Activated naive CD8-positive, alpha-beta T cell treated with anti-CD3 and anti-CD28 coated beads, Interleukin-2, amount 50 U/mL, for 24 hours (primary cell): Measurements from ENCODE around the gene MAP4K1.

Source experiments
- ATAC-seq: fragments of 150-1000 bp; cut with Tn5 transposase; one replicate; pipeline ENCODE4 v1.10.0; 2021
- DNase-seq: peaks from one replicate; pipeline ENCODE4 v3.0.0; 2021
- H3K27ac Mint-ChIP-seq: one replicate; pipeline ENCODE4 v1.8.0; 2021; ENCODE audit warnings: mild to moderate bottlenecking, mixed read lengths
- H3K27me3 Mint-ChIP-seq: one replicate; pipeline ENCODE4 v1.8.0; 2021; ENCODE audit warnings: mixed read lengths
- H3K36me3 Mint-ChIP-seq: one replicate; pipeline ENCODE4 v1.8.0; 2021; ENCODE audit warnings: low read depth, mixed read lengths
- H3K4me1 Mint-ChIP-seq: one replicate; pipeline ENCODE4 v1.8.0; 2021; ENCODE audit warnings: mixed read lengths
- H3K4me3 Mint-ChIP-seq: one replicate; pipeline ENCODE4 v1.8.0; 2021; ENCODE audit warnings: mild to moderate bottlenecking, moderate library complexity, mixed read lengths
- H3K9me3 Mint-ChIP-seq: one replicate; pipeline ENCODE4 v1.8.0; 2021; ENCODE audit warnings: mixed read lengths

Gene MAP4K1

DNA sequence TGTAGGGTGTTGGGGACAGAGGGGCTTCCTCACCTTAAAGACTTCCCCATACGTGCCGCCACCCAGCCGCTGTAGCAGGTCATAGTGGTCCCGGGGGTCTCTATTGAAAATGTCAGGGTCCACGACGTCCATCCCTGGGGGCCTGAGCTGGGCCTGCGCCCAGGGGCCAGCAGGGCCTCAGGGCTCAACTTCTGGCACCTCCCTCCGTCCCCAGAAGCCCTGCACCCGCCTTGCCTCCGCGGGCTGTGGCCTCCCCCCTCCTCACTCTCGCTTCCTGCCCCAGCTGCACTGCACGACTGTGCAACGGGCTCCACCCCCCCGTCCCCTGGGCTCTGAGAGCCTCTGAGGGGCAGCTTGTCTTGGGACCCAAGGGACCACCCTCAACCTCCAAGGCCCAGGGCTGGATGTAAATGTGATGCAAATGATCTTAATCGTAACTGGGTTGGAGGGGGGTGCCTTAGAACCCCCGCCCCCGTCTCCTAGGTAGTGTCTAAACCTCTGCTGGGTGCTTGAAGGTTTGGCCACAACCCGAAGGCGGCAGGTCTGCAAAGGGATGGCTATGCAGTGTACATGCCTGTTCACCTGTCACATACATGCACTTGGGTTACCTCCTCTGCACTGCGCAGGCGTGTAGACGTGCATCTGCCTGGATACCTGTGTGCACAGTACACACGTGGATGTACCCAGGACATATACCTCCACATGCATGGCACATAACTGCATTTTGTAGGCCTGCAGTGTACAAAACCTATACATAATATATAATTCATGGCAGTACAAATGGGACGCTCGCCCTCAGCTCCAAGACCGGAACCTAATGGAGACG, at the start of gene MAP4K1:
Gene MAP4K1 (minus strand): TSS at position 190 of the 826 bp plus-strand sequence. CDS start 58 bp downstream, at position 132.
- DNase-seq (peak; percentile 79), ATAC-seq (peak; percentile 77)
- Mint-ChIP-seq H3K4me3 (peak within 1 kb of the TSS; percentile 100), H3K27ac (peak within 1 kb of the TSS; percentile 100), H3K36me3 (peaks cover 33% of the 10 kb centered on the region), H3K27me3 (peaks cover 2% of the 10 kb centered on the region), H3K4me1 (peaks cover 51% of the 10 kb centered on the region), H3K9me3 (no peaks in the 10 kb centered on the region)

DNA sequence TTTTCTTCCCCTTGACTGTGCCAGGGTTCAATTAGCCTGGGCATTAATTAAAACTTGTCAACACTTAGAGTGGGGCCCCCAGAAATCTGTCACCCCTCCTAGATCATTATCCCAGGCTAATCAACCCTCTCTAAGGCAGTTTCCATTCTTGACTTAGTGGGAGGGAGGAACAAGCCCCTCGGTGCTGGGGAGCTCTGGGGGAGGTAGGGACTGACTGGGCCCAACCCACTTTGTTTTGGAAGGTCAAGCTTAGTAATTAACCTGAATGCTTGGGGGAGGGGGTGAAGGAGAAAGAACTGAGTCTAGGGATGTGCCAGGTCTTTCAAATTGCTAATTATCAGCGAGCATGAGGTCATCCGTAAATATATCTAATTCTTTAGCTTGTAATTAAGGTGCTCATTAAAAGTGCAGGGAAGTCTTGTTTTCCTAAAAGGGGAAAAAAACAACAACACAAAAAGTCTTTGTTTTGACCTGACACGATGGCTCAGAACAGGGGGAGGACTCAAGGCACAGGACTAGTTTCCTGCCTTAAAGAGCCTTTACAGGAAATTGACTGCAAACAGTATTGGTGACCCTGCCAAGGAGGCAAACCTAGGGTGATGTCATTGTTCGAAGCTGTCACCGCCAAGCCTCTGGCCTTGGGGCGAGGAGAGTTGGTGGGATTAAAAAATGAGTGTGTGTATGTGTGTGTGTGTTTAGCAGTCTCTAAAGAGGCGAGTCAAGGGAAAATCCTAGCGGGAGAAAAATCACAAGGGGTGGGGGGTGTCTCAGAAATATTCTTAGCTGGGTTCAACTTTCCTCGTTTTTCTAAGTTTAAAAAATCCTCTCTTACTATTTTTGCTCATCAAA, 49.1 kb upstream of the MAP4K1 start:
- H3K9me3 Mint-ChIP-seq, result no peaks in the 10 kb centered on the region
- H3K27me3 Mint-ChIP-seq, result no peaks in the 10 kb centered on the region
- H3K27ac Mint-ChIP-seq, result peak overlapping the region; percentile 79
- DNase-seq, result no peak
- peak; percentile 65 for ATAC-seq
- peaks cover 34% of the 10 kb centered on the region for H3K36me3 Mint-ChIP-seq
- H3K4me3 Mint-ChIP-seq, result peak overlapping the region; percentile 19
- peaks cover 81% of the 10 kb centered on the region for H3K4me1 Mint-ChIP-seq

DNA sequence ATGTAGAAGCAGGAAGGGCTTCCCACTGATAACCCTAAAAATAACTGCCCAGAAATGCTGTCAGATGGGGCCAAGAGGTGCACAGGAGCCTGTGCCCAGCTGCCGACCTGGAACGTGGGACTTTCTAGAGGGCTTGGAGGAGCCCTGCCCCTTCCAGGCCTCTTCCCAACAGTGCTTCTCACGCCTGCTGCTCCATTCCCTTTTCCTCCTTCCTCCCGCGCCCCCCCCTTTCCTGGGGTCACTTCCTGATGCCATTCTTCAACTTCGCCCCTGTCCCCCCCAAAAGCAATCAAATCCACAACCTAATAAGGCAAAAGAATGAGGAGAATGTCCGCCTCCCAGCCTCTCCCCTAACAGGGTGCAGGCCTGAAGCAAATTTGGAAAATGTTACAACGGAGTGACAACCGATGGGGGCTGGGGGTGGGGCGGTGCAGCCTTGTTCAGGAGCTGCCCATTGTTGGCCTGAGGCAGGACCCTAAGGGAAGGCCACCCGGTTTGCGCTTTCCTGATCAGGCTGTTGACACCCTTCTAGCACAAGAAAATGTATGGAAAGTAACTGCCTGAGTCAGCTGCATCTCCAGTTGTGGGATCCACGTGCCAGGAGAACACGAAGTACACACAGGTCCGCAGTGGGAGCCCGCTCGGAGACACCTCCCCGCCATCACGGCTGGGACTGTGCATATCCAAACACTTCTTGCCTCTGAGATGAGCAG, 48.4 kb upstream of the MAP4K1 start:
- no peaks in the 10 kb centered on the region for H3K9me3 Mint-ChIP-seq
- ATAC-seq (no peak), DNase-seq (no peak)
- H3K4me1 Mint-ChIP-seq, result peaks cover 84% of the 10 kb centered on the region
- peaks cover 36% of the 10 kb centered on the region for H3K36me3 Mint-ChIP-seq
- H3K4me3 Mint-ChIP-seq, result no peak overlapping the region
- no peaks in the 10 kb centered on the region for H3K27me3 Mint-ChIP-seq
- no peak overlapping the region for H3K27ac Mint-ChIP-seq

DNA sequence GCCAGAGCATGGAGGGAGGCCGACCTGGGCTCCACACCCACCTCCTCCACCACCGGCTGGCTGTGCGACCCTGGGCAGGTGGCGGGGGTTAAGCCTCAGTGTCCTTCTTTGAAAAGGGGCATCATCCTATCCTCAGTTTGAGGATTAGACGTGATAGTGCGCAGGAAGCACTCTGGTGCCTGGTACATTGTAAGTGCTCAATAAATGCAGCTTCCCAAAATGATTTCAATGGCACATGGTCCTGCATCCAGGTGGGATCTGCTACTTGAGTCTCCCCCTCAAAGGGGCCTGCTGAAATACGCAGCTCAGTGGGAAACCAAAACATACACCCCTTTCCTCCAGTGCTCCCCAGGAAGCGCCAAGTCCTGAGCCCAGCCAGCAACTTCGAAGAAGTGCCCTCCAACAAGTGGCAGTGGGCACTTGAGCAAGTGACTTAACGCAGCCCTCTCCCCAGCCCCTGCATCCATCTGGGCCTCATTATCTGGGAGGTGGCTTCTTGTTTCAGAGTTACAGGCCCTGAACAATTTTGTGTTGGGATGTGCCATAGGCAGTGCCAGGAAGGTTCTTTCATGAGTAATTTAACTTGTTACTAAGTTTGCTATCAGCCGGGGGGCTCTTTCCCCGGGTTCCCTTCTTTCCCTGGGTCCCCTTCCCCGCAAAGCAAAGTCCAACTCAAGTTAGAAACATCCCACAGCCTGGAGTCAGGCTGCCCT, 47.6 kb upstream of the MAP4K1 start:
- Mint-ChIP-seq H3K27me3 (no peaks in the 10 kb centered on the region), H3K4me3 (no peak overlapping the region), H3K9me3 (no peaks in the 10 kb centered on the region), H3K4me1 (peaks cover 83% of the 10 kb centered on the region), H3K27ac (no peak overlapping the region), H3K36me3 (peaks cover 40% of the 10 kb centered on the region)
- ATAC-seq (no peak), DNase-seq (no peak)

DNA sequence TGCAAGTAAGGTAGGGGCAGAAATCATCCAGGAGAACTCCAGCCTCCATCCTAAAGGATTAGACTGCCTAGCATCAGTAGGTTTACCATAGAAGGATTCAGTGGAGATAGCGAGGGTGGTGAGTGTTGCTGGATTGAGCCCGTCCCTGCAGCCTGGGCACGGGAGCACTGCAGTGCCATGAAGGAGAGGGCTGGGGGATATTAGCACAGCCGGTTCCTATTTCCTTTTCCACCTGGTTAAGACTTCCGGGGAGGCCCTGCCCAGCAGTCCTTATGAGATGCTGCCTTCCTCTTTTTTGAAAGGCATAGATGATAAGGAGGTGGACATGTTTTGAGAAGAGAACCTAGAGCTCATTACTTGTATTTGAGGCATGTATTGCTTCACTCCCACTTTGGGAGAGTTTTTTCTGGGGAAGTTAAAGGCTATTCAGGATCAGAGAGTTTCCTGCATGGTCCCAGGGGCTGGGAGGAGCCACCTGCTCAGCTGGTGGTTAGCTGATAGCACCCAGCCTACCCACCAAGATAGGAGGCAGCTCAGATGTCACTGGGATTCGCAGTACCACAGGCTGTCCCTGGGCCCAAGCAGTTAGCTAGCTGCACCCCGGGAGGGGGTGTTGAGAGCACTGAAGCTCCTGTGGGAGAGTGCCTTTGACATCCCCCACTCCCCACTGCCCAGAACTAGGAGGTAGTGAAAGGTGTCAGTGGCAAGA, 46.9 kb upstream of the MAP4K1 start:
- ATAC-seq, result no peak
- no peak overlapping the region for H3K4me3 Mint-ChIP-seq
- no peak overlapping the region for H3K27ac Mint-ChIP-seq

DNA sequence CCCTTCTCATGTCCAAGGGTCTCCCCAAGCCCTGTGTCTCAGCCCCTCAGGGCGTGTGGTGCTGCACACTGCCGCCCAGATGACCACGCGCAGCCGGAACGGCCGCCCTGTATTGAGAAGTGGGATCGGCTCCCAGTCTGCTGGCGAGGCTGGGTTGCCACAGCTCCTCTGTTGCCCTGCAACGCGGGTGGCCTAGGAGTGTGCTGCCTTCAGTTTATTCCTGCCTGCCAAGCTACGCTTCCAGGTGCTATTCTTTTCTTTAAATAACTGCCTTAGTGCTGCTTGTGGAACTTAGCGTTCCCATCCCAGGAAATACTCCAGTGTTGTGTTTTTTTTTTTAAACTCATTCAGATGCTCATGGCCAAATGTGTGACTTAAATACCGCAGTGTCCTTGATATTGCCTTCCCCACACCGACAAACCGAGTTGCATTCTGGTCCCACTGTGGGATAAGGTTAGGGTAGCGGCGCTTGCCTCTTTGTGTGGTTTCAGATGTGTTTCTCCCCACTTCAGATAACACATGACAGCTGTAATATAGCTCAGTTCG, 46.3 kb upstream of the MAP4K1 start:
- Mint-ChIP-seq H3K4me1 (peaks cover 70% of the 10 kb centered on the region), H3K9me3 (no peaks in the 10 kb centered on the region), H3K36me3 (peaks cover 34% of the 10 kb centered on the region), H3K27me3 (no peaks in the 10 kb centered on the region), H3K4me3 (no peak overlapping the region), H3K27ac (peak overlapping the region; percentile 60)
- DNase-seq (no peak), ATAC-seq (no peak)

More for the DNA sequence above, 46.9 kb upstream of the MAP4K1 start:
- peaks cover 76% of the 10 kb centered on the region for H3K4me1 Mint-ChIP-seq
- H3K9me3 Mint-ChIP-seq, result no peaks in the 10 kb centered on the region
- H3K27me3 Mint-ChIP-seq, result no peaks in the 10 kb centered on the region
- H3K36me3 Mint-ChIP-seq, result peaks cover 36% of the 10 kb centered on the region
- no peak for DNase-seq

DNA sequence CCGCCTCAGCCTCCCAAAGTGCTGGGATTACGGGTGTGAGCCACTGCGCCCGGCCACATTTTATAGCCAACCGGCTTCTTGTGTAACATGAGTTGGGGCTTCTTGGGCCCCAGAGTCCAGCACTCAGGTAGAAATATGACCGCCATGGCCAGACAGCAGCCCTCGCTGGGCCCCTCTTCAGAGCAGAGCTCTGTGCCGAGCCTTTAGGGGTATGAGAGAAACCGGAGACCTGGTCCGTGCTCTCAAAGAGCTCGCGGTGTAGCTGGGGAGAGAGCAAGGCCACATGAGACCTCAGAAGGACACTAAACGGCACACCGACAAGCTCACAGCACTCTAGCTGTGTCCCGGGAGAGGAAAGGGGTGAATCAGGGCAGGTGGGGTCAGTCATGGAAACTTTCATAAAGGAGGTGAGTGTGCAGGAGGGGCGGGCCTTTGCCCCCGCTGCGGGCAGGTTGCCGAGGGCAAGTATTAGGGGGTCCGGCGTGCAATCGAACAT, 45.5 kb upstream of the MAP4K1 start:
- H3K4me3 Mint-ChIP-seq, result no peak overlapping the region
- DNase-seq (no peak), ATAC-seq (no peak)
- H3K9me3 Mint-ChIP-seq, result no peaks in the 10 kb centered on the region
- peaks cover 70% of the 10 kb centered on the region for H3K4me1 Mint-ChIP-seq
- peaks cover 31% of the 10 kb centered on the region for H3K36me3 Mint-ChIP-seq
- no peak overlapping the region for H3K27ac Mint-ChIP-seq
- no peaks in the 10 kb centered on the region for H3K27me3 Mint-ChIP-seq

DNA sequence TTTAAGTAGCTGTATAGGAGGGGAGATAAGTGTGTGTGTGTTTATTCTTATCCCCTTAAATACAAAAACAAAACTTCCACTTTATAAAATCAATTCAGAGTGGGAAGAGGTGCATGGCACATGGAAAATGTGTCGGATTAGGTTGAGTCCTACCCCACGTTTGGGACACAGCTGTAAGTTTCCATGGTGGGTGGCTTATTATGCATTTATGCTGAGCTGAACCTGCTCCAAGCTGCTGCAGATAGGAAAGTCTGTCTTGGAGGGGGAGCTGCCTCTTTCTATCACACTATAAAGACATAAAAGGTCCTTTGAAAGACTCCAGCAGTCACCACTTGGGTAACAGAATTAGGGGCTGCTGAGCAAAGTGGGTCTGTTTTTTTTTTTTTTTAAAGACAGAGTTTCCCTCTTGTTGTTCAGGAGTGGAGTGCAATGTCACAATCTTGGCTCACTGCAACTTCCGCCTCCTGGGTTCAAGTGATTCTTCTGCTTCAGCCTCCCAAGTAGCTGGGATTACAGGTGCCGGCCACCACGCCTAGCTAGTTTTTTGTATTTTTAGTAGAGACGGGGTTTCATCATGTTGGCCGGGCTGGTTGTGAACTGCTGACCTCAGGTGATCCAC, 44.9 kb upstream of the MAP4K1 start:
- no peak overlapping the region for H3K4me3 Mint-ChIP-seq
- H3K27me3 Mint-ChIP-seq, result no peaks in the 10 kb centered on the region
- no peaks in the 10 kb centered on the region for H3K9me3 Mint-ChIP-seq
- DNase-seq (no peak), ATAC-seq (no peak)
- H3K27ac Mint-ChIP-seq, result no peak overlapping the region
- H3K36me3 Mint-ChIP-seq, result peaks cover 31% of the 10 kb centered on the region
- peaks cover 70% of the 10 kb centered on the region for H3K4me1 Mint-ChIP-seq

DNA sequence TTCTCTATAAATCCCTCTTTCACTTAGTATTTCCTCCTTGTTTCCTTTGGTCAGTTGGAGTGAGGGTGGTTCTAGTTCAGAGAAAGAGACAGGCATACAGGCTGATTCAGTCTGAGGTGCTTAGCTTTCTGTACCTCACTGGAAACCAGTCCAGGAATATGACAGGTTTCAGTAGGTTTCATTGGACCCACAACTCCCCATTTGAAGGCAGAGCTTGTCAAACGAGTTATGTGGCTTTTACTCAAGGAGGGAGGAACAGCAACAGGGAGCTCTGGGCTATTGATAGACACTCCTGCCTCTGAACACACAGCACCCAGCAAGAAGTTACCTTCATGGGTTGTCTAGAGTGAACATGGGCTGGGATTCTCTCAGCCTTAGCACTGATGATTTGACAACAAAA, 44.2 kb upstream of the MAP4K1 start:
- Mint-ChIP-seq H3K27ac (no peak overlapping the region), H3K36me3 (peaks cover 31% of the 10 kb centered on the region), H3K27me3 (no peaks in the 10 kb centered on the region), H3K4me1 (peaks cover 70% of the 10 kb centered on the region), H3K4me3 (no peak overlapping the region), H3K9me3 (no peaks in the 10 kb centered on the region)
- ATAC-seq, result no peak
- DNase-seq, result no peak

DNA sequence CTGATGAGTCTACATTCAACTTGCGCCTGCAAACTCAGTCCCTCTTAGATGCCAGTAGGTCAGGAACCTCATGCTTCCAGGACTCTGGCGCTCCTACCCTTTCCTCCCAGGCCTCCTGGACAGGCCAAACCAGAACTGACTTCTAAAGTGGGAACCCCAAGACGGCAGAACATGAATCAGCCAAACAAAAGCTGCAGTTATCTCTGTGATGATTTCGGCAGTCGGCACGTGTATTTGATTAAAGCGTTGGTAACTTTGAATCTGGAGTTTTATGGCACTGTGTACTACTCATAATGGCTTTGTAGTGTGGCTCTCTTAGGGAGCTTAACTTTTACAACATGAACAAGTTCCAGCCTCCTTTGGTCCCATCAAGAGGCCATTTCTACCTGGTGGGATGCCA, 43.4 kb upstream of the MAP4K1 start:
- ATAC-seq (no peak), DNase-seq (no peak)
- H3K27ac Mint-ChIP-seq, result no peak overlapping the region
- H3K9me3 Mint-ChIP-seq, result no peaks in the 10 kb centered on the region
- H3K4me1 Mint-ChIP-seq, result peaks cover 71% of the 10 kb centered on the region
- H3K36me3 Mint-ChIP-seq, result peaks cover 29% of the 10 kb centered on the region
- H3K4me3 Mint-ChIP-seq, result no peak overlapping the region
- no peaks in the 10 kb centered on the region for H3K27me3 Mint-ChIP-seq

DNA sequence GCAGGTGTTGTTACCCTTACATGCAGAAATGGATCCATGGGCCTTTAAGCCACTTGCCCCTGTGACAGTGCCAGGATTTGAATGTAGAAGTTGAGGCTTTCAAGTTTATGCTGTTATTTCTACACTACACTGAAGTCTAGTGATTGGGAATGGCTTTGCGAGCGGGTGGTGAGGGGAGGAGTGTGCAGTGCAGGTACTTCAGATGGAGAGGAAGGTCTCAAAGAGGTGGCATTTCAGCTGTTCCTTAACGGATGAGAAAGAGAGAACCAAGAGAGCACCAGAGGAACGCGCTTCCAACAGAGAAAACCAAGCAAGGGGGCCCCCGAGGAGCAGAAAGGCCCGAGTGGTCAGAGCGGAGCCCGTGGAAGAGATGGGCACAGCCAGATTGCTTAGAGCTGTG, 43.0 kb upstream of the MAP4K1 start:
- Mint-ChIP-seq H3K36me3 (peaks cover 29% of the 10 kb centered on the region), H3K4me1 (peaks cover 71% of the 10 kb centered on the region), H3K4me3 (no peak overlapping the region), H3K9me3 (no peaks in the 10 kb centered on the region), H3K27ac (no peak overlapping the region), H3K27me3 (no peaks in the 10 kb centered on the region)
- ATAC-seq, result no peak
- no peak for DNase-seq

DNA sequence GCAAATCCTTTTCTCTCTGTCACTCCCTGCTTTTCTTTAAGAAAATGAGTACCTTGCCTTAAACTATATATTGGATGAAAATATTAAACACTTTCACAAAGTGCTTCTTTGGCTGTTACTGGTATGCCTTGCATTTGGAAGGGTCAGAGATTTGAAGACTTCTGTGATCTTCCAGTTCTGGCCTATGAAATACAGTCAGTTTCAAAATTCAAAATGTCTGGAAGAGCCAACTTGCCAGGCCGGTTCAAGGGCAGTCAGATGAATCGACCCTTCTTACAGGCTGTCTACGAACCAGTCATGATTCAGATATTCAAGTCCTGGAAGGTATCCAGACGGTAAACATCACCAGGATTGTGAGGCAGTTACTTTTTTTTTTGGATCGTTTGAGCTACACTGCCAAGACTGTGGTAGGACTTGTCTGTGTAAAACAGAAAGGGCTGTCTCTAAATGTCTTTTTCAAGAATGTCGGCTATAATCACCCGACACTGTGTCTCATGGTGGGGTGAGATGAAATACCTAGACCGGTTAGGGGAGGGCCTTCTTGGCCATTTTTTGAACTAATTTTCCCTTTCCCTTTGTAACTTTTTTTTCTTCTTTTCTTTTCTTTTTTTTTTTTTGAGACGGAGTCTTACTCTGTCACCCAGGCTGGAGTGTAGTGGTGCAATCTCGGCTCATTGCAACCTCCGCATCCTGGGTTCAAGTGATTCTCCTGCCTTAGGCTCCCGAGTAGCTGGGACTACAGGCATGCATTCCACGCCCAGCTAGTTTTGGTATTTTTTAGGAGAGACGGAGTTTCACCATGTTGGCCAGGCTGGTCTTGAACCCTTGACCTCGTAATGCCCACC, 40.9 kb upstream of the MAP4K1 start:
- no peak overlapping the region for H3K4me3 Mint-ChIP-seq
- peaks cover 33% of the 10 kb centered on the region for H3K36me3 Mint-ChIP-seq
- H3K27ac Mint-ChIP-seq, result no peak overlapping the region
- DNase-seq (no peak), ATAC-seq (no peak)
- H3K27me3 Mint-ChIP-seq, result no peaks in the 10 kb centered on the region
- peaks cover 76% of the 10 kb centered on the region for H3K4me1 Mint-ChIP-seq
- no peaks in the 10 kb centered on the region for H3K9me3 Mint-ChIP-seq
